ENCODE measurements around the gene ASTN2.

Gene ASTN2

GRCh38 chr9:117017414-117017985, 397.4 kb downstream of the ASTN2 start:
- TF ChIP-seq GATA3 (IDR thresholded peaks at IDR 0.05; ENCODE audit: low read depth, low read length) (no peak), GATA2 (IDR thresholded peaks at IDR 0.05; ENCODE audit: low read depth, low read length) (no peak)

GRCh38 chr9:117014061-117014460, 400.8 kb downstream of the ASTN2 start:
- TF ChIP-seq GATA2 (IDR thresholded peaks at IDR 0.05; ENCODE audit: low read depth, low read length) (no peak), GATA3 (IDR thresholded peaks at IDR 0.05; ENCODE audit: low read depth, low read length) (no peak)

GRCh38 chr9:117013440-117013995, 401.3 kb downstream of the ASTN2 start:
- no peak for TF ChIP-seq GATA2 (IDR thresholded peaks at IDR 0.05; ENCODE audit: low read depth, low read length)
- no peak for TF ChIP-seq GATA3 (IDR thresholded peaks at IDR 0.05; ENCODE audit: low read depth, low read length)

- no peak for TF ChIP-seq GATA2 (IDR thresholded peaks at IDR 0.05; ENCODE audit: low read depth, low read length)
- TF ChIP-seq GATA3 (IDR thresholded peaks at IDR 0.05; ENCODE audit: low read depth, low read length): no peak
Measured at GRCh38 chr9:117010061-117010460, 404.8 kb downstream of the ASTN2 start.

- TF ChIP-seq GATA2 (IDR thresholded peaks at IDR 0.05; ENCODE audit: low read depth, low read length): no peak
Measured at GRCh38 chr9:117008876-117009275, 406.0 kb downstream of the ASTN2 start.

- TF ChIP-seq GATA3 (IDR thresholded peaks at IDR 0.05; ENCODE audit: low read depth, low read length) (no peak), GATA2 (IDR thresholded peaks at IDR 0.05; ENCODE audit: low read depth, low read length) (no peak)
Measured at GRCh38 chr9:117008461-117008860, 406.4 kb downstream of the ASTN2 start.

GRCh38 chr9:117002686-117003085, 412.2 kb downstream of the ASTN2 start:
- TF ChIP-seq GATA3 (IDR thresholded peaks at IDR 0.05; ENCODE audit: low read depth, low read length) (no peak), GATA2 (IDR thresholded peaks at IDR 0.05; ENCODE audit: low read depth, low read length) (no peak)

GRCh38 chr9:117000834-117001233, 414.0 kb downstream of the ASTN2 start:
- TF ChIP-seq GATA2 (IDR thresholded peaks at IDR 0.05; ENCODE audit: low read depth, low read length) (no peak), GATA3 (IDR thresholded peaks at IDR 0.05; ENCODE audit: low read depth, low read length) (no peak)

- no peak for TF ChIP-seq GATA3 (IDR thresholded peaks at IDR 0.05; ENCODE audit: low read depth, low read length)
- no peak for TF ChIP-seq GATA2 (IDR thresholded peaks at IDR 0.05; ENCODE audit: low read depth, low read length)
Measured at GRCh38 chr9:117000196-117000723, 414.6 kb downstream of the ASTN2 start.

GRCh38 chr9:116998305-116998704, 416.6 kb downstream of the ASTN2 start:
- no peak for TF ChIP-seq GATA3 (IDR thresholded peaks at IDR 0.05; ENCODE audit: low read depth, low read length)
- TF ChIP-seq GATA2 (IDR thresholded peaks at IDR 0.05; ENCODE audit: low read depth, low read length): no peak

- TF ChIP-seq GATA2 (IDR thresholded peaks at IDR 0.05; ENCODE audit: low read depth, low read length) (no peak), GATA3 (IDR thresholded peaks at IDR 0.05; ENCODE audit: low read depth, low read length) (no peak)
Measured at GRCh38 chr9:116992865-116993264, 422.0 kb downstream of the ASTN2 start.

GRCh38 chr9:116991051-116991450, 423.8 kb downstream of the ASTN2 start:
- TF ChIP-seq GATA3 (IDR thresholded peaks at IDR 0.05; ENCODE audit: low read depth, low read length): no peak
- TF ChIP-seq GATA2 (IDR thresholded peaks at IDR 0.05; ENCODE audit: low read depth, low read length): no peak

- TF ChIP-seq GATA2 (IDR thresholded peaks at IDR 0.05; ENCODE audit: low read depth, low read length) (no peak), GATA3 (IDR thresholded peaks at IDR 0.05; ENCODE audit: low read depth, low read length) (no peak)
Measured at GRCh38 chr9:116990592-116990991, 424.3 kb downstream of the ASTN2 start.

- TF ChIP-seq GATA2 (IDR thresholded peaks at IDR 0.05; ENCODE audit: low read depth, low read length) (no peak), GATA3 (IDR thresholded peaks at IDR 0.05; ENCODE audit: low read depth, low read length) (no peak)
Measured at GRCh38 chr9:116987721-116988485, 427.0 kb downstream of the ASTN2 start.

- TF ChIP-seq GATA2 (IDR thresholded peaks at IDR 0.05; ENCODE audit: low read depth, low read length) (0 out of 2 replicates have a peak, but pooled peaks have one; percentile 13), GATA3 (IDR thresholded peaks at IDR 0.05; ENCODE audit: low read depth, low read length) (no peak)
Measured at GRCh38 chr9:116986015-116986414, 428.8 kb downstream of the ASTN2 start.

Data from SH-SY5Y (cell line).